GM12878 (cell line): Measurements from ENCODE around the gene NR6A1. TPM values are rescaled to one million over a fixed set of nuclear protein-coding genes. Genes with fewer than 3 reads are reported as not detected.

Experiments used
- ATAC-seq: fragments of 200-7000 bp; cut with Tn5 transposase; 3 replicates; pipeline ENCODE4 v1.9.1; 2020; ENCODE audit warnings: mild to moderate bottlenecking, moderate library complexity
- BruUV-seq: library from RNA; stranded (reverse); fragments of 400-500 nt; replicated peaks from 2 replicates; lab custom pipeline; 2021; lab: Mats Ljungman, UMichigan
- CTCF ChIA-PET: fragments of 300-600 bp; sonication (Branson Sonifier 250); formaldehyde crosslinking; extraction: SDS; loops from one replicate; lab custom pipeline; 2021; ENCODE audit warnings: inconsistent platforms; lab: Yijun Ruan, JAX
- POLR2A ChIA-PET: fragments of 350-600 bp; formaldehyde crosslinking; extraction: SDS; loops from one replicate; lab custom pipeline; 2021; ENCODE audit warnings: inconsistent platforms; lab: Charles Lee
- RAD21 ChIA-PET: fragments of 300-600 bp; sonication (Branson Sonifier 250); formaldehyde crosslinking; loops from one replicate; lab custom pipeline; 2023; ENCODE audit warnings: antibody characterized with exemption; ENCODE audit not compliant: unreplicated experiment; lab: Charles Lee
- SMC1A ChIA-PET: fragments of 300-600 bp; sonication (Branson Sonifier 250); formaldehyde crosslinking; loops from one replicate; lab custom pipeline; 2023; ENCODE audit not compliant: unreplicated experiment, uncharacterized antibody; lab: Charles Lee
- DNase-seq: peaks from one replicate; pipeline ENCODE4 v3.0.0-alpha.2; 2011; ENCODE audit warnings: low read depth, low spot score
- FAIRE-seq: peaks from 3 replicates; lab custom pipeline; 2011; peaks lifted over from hg19 to GRCh38; lab: Jason Lieb, UNC
- H2AFZ ChIP-seq: 2 replicates; pipeline ENCODE4 v1.6.0; 2011; ENCODE audit warnings: low read depth, low read length, control low read depth; ENCODE audit not compliant: control insufficient read depth
- H3K27ac ChIP-seq: 2 replicates; pipeline ENCODE4 v1.5.1; 2011; ENCODE audit warnings: control low read depth; ENCODE audit not compliant: control insufficient read depth, insufficient read depth
- H3K27me3 ChIP-seq, 2 experiments: replicated peaks in 1 of 2; 2 replicates each; pipeline versions ENCODE4 v1.6.0 to v1.6.1; 2011; ENCODE audit warnings: low read length in 1 of 2; ENCODE audit not compliant: control insufficient read depth in 2 of 2, insufficient read depth in 2 of 2
- H3K36me3 ChIP-seq, 2 experiments: 2 replicates each; pipeline ENCODE4 v1.5.1; 2011; ENCODE audit warnings: low read length in 1 of 2; ENCODE audit not compliant: control insufficient read depth in 2 of 2, insufficient read depth in 2 of 2
- H3K4me1 ChIP-seq: 2 replicates; pipeline ENCODE4 v1.6.1; 2011; ENCODE audit warnings: mild to moderate bottlenecking, low read length, moderate library complexity, mixed read lengths; ENCODE audit not compliant: control insufficient read depth, insufficient read depth
- H3K4me2 ChIP-seq: 2 replicates; pipeline ENCODE4 v1.6.0; 2011; ENCODE audit warnings: control low read depth; ENCODE audit not compliant: control insufficient read depth, insufficient read depth
- H3K4me3 ChIP-seq: fragments of 200-600 bp; sonication (generic); 2 replicates; pipeline ENCODE4 v1.5.1; 2016
- H3K79me2 ChIP-seq: 2 replicates; pipeline ENCODE4 v1.6.0; 2011; ENCODE audit warnings: low read length; ENCODE audit not compliant: control insufficient read depth, insufficient read depth
- H3K9ac ChIP-seq: 2 replicates; pipeline ENCODE4 v1.8.0; 2011; ENCODE audit warnings: low read length, control low read depth, mixed read lengths; ENCODE audit not compliant: control insufficient read depth, insufficient read depth
- H3K9me3 ChIP-seq: replicated peaks from 3 replicates; pipeline ENCODE4 v1.5.1; 2011; ENCODE audit warnings: mild to moderate bottlenecking, low read length; ENCODE audit not compliant: control insufficient read depth, insufficient read depth
- H4K20me1 ChIP-seq: 2 replicates; pipeline ENCODE4 v1.6.0; 2011; ENCODE audit not compliant: control insufficient read depth, insufficient read depth
- CREB1 ChIP-seq: IDR thresholded peaks from 2 replicates; pipeline ENCODE4 v1.6.1; 2012; ENCODE audit warnings: low read depth, mild to moderate bottlenecking, inconsistent platforms
- CREM ChIP-seq: IDR thresholded peaks from 2 replicates; pipeline ENCODE4 v1.6.1; 2014; ENCODE audit warnings: antibody characterized with exemption, low read depth
- ESRRA ChIP-seq: IDR thresholded peaks from 2 replicates; pipeline ENCODE4 v1.6.1; 2012; ENCODE audit warnings: mild to moderate bottlenecking, low read length, improper control_type of control experiment
- HSF1 ChIP-seq: fragments of 150-350 bp; IDR thresholded peaks from 2 replicates; pipeline ENCODE4 v1.6.1; 2014; ENCODE audit warnings: mild to moderate bottlenecking, low read depth, low read length
- IRF5 ChIP-seq: fragments of 450-650 bp; IDR thresholded peaks from 2 replicates; pipeline ENCODE4 v1.6.1; 2017; ENCODE audit warnings: borderline replicate concordance
- KLF5 ChIP-seq: fragments of 450-650 bp; IDR thresholded peaks from 2 replicates; pipeline ENCODE4 v1.6.1; 2014; ENCODE audit warnings: mild to moderate bottlenecking; ENCODE audit not compliant: partially characterized antibody
- NFIC ChIP-seq: IDR thresholded peaks from 2 replicates; pipeline ENCODE4 v1.6.1; 2012; ENCODE audit warnings: low read depth, mild to moderate bottlenecking, inconsistent platforms, low read length, moderate library complexity
- RB1 ChIP-seq: fragments of 450-650 bp; formaldehyde crosslinking; IDR thresholded peaks from 2 replicates; pipeline ENCODE4 v1.6.1; 2017; ENCODE audit warnings: mild to moderate bottlenecking, borderline replicate concordance
- RCOR1 ChIP-seq: conservative IDR thresholded peaks from 2 replicates; pipeline ENCODE4 v1.6.1; 2012; ENCODE audit warnings: low read depth, low read length, improper control_type of control experiment
- SMAD5 ChIP-seq: IDR thresholded peaks from 2 replicates; pipeline ENCODE4 v1.6.1; 2016; ENCODE audit warnings: antibody characterized with exemption, low read depth
- SP1 ChIP-seq: IDR thresholded peaks from one replicate; pipeline ENCODE4 v1.6.1; 2011; ENCODE audit warnings: low read depth, low read length
- SREBF2 ChIP-seq: IDR thresholded peaks from 2 replicates; pipeline ENCODE4 v1.6.1; 2012; ENCODE audit warnings: mild to moderate bottlenecking, low read length
- ZBED1 ChIP-seq: IDR thresholded peaks from 2 replicates; pipeline ENCODE4 v1.6.1; 2016; ENCODE audit warnings: borderline replicate concordance
- WGBS: methylation state at CpG from one replicate; pipeline ENCODE4 v1.1.6; 2016; ENCODE audit warnings: low lambda C conversion rate; ENCODE audit not compliant: insufficient replicate concordance, insufficient coverage; ENCODE audit errors: missing lambda C conversion rate; 5-methylcytosine and 5-hydroxymethylcytosine counted together
- in situ Hi-C: fragments of 300-500 bp; cut with MboI; formaldehyde crosslinking; loops from 9 replicates; pipeline ENCODE4 v1.14.3; 2018; ENCODE audit warnings: mixed read lengths
- intact Hi-C: fragments of 100-400 bp; cut with micrococcal nuclease; formaldehyde crosslinking; loops from one replicate; pipeline ENCODE4 v1.14.2; 2022; ENCODE audit not compliant: unreplicated experiment
- polyA plus RNA-seq, 11 experiments: library from polyadenylated mRNA; depleted of rRNA in 4 of 11; unstranded in 6 of 11; stranded (reverse) in 5 of 11; fragments of >200 nt; fragmentation: Nextera tagmentation in 4 of 11; fragmentation: Illumina TruSeq in 1 of 11; extraction: Ambion mirVana in 4 of 11; extraction: Trizol in 1 of 11; gene quantifications; 1 replicate in 1 of 11; 2 replicates in 10 of 11; pipeline versions ENCODE4 v1.2.1 to v1.2.3, GENCODE V29; 2011 to 2016; ENCODE audit warnings: inconsistent platforms in 2 of 11, missing spikeins in 2 of 11, low read depth in 1 of 11
- total RNA-seq, 4 experiments: library from RNA; depleted of rRNA in 3 of 4; stranded (reverse); fragments of >200 nt in 3 of 4; fragmentation: Illumina TruSeq in 1 of 4; extraction: Trizol in 1 of 4; gene quantifications; 2 replicates each; pipeline versions ENCODE4 v1.2.1 to v1.2.3, GENCODE V29; 2013 to 2021
- TF ChIP-seq, protein P1 (sequence below): IDR thresholded peaks from 2 replicates; pipeline ENCODE4 v1.6.1; 2012; ENCODE audit warnings: low read depth, low read length, improper control_type of control experiment
- TF ChIP-seq, protein P2 (sequence below): fragments of 450-650 bp; IDR thresholded peaks from 2 replicates; pipeline ENCODE4 v1.6.1; 2017; ENCODE audit warnings: low read depth, mild to moderate bottlenecking, moderate library complexity

The NR6A1 gene
- total and polyA plus RNA-seq, 10 of the 15 experiments (the other 5 are each of a cell fraction or from before 2014, with no cell fraction given): 1.2 to 9.2 (median 4.6) TPM

DNA sequence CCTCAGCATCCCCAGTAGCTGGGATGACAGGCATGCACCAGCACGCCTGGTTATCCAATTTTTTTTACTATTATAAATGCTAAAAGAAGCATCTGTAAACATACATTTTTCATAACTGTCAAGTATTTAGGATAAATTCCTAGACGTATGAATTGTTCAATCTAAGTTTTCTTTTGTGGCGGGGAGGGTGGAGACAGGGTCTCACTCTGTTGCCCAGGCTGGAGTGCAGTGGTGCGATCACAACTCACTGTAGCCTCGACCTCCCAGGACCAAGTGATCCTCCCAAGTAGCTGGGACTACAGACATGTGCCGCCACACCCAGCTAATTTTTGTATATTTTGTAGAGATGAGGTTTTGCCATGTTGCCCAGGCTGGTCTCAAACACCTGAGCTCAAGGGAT, 52.2 kb downstream of the NR6A1 start:
- FAIRE-seq (no peak), ATAC-seq (no peak), DNase-seq (no peak)
- Histone ChIP-seq H3K27ac (no peak overlapping the region), H3K9ac (no peak overlapping the region), H4K20me1 (no peaks in the 10 kb centered on the region), H3K4me2 (no peak overlapping the region), H3K9me3 (no peaks in the 10 kb centered on the region), H3K4me3 (no peak overlapping the region), H3K36me3 (no peaks in the 10 kb centered on the region), H3K4me1 (no peaks in the 10 kb centered on the region), H3K27me3 (no peaks in the 10 kb centered on the region), H2AFZ (no peak overlapping the region), H3K79me2 (no peaks in the 10 kb centered on the region)
- POLR2A ChIA-PET: interaction anchor here (1.4 kb wide), 1 partner anchor 24 kb away, joined by 4 read pairs; no protein-coding TSS in a partner anchor
- intact Hi-C loops (loop anchor here (5.0 kb wide), 1 partner anchor 33 kb away; no protein-coding TSS in a partner anchor), in situ Hi-C loops (no loop called here)
- BruUV-seq: no TSS peak
- CTCF ChIA-PET: interaction anchor here (0.7 to 13.8 kb wide), 7 partner anchors 7 to 228 kb away, joined by 3 to 201 read pairs (median 5); partner anchors contain the start of genes NR6A1 and WDR38
- RAD21 ChIA-PET: interaction anchor here (1.8 to 2.3 kb wide), 3 partner anchors 41 to 102 kb away, joined by 5 to 10 read pairs (median 10); no protein-coding TSS in a partner anchor
- over 99% methylated on average over 6 of the region's 6 CpGs for WGBS
- SMC1A ChIA-PET: interaction anchor here (1.0 to 1.4 kb wide), 3 partner anchors 16 to 102 kb away, joined by 3 to 4 read pairs (median 4); no protein-coding TSS in a partner anchor
- TF ChIP-seq RCOR1 (no peak), HSF1 (no peak), NFIC (no peak), KLF5 (no peak), CREB1 (no peak), SMAD5 (no peak), SP1 (no peak), SREBF2 (no peak), RB1 (no peak), IRF5 (no peak), ESRRA (no peak), ZBED1 (no peak), CREM (no peak)
- TF ChIP-seq, protein P1, sequence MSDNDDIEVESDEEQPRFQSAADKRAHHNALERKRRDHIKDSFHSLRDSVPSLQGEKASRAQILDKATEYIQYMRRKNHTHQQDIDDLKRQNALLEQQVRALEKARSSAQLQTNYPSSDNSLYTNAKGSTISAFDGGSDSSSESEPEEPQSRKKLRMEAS: no peak
- TF ChIP-seq, protein P2, sequence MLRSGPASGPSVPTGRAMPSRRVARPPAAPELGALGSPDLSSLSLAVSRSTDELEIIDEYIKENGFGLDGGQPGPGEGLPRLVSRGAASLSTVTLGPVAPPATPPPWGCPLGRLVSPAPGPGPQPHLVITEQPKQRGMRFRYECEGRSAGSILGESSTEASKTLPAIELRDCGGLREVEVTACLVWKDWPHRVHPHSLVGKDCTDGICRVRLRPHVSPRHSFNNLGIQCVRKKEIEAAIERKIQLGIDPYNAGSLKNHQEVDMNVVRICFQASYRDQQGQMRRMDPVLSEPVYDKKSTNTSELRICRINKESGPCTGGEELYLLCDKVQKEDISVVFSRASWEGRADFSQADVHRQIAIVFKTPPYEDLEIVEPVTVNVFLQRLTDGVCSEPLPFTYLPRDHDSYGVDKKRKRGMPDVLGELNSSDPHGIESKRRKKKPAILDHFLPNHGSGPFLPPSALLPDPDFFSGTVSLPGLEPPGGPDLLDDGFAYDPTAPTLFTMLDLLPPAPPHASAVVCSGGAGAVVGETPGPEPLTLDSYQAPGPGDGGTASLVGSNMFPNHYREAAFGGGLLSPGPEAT: no peak
